Endothelial cell of umbilical vein (primary cell): ENCODE measurements around the gene TPRA1. TPM values are rescaled to one million over a fixed set of nuclear protein-coding genes. Genes with fewer than 3 reads are reported as not detected.

ENCODE experiments used
- BruUV-seq: library from RNA; stranded (reverse); fragments of 400-500 nt; replicated peaks from 2 replicates; lab custom pipeline; 2021; lab: Mats Ljungman, UMichigan
- CTCF ChIA-PET: fragments of 300-600, 350-600 bp; sonication (Branson Sonifier 250); formaldehyde crosslinking; loops from one replicate; lab custom pipeline; 2021; ENCODE audit warnings: antibody characterized with exemption, inconsistent platforms; lab: Charles Lee
- POLR2A ChIA-PET: fragments of 300-600, 350-600 bp; sonication (Branson Sonifier 250); formaldehyde crosslinking; loops from one replicate; lab custom pipeline; 2021; ENCODE audit warnings: antibody characterized with exemption, inconsistent platforms; lab: Charles Lee
- DNase-seq: peaks from one replicate; pipeline ENCODE4 v3.0.0-alpha.2; 2011; ENCODE audit warnings: low read depth, low spot score
- FAIRE-seq: peaks from 2 replicates; lab custom pipeline; 2011; peaks lifted over from hg19 to GRCh38; lab: Jason Lieb, UNC
- H2AFZ ChIP-seq: 2 replicates; pipeline ENCODE4 v1.6.0; 2012; ENCODE audit warnings: low read depth, low read length, control low read depth, inconsistent platforms
- H3K27ac ChIP-seq: 2 replicates; pipeline ENCODE4 v1.5.1; 2011; ENCODE audit warnings: low read depth, mild to moderate bottlenecking, control low read depth, low read length, moderate library complexity; ENCODE audit not compliant: insufficient read depth
- H3K27me3 ChIP-seq, 2 experiments: 2 replicates each; pipeline versions ENCODE4 v1.6.0 to v1.6.1; 2011; ENCODE audit warnings: low read length in 2 of 2, mixed read lengths in 1 of 2; ENCODE audit not compliant: control insufficient read depth in 2 of 2, insufficient read depth in 2 of 2
- H3K36me3 ChIP-seq, 2 experiments: 2 replicates in 1 of 2; 3 replicates in 1 of 2; pipeline ENCODE4 v1.5.1; 2011; ENCODE audit warnings: low read length in 2 of 2, mild to moderate bottlenecking in 1 of 2, moderate library complexity in 1 of 2; ENCODE audit not compliant: control insufficient read depth in 2 of 2, insufficient read depth in 2 of 2; ENCODE audit errors: extremely low read depth in 1 of 2
- H3K4me1 ChIP-seq: 3 replicates; pipeline ENCODE4 v1.5.1; 2011; ENCODE audit warnings: mild to moderate bottlenecking, low read length; ENCODE audit not compliant: control insufficient read depth, insufficient read depth; ENCODE audit errors: extremely low read depth
- H3K4me2 ChIP-seq: 2 replicates; pipeline ENCODE4 v1.6.1; 2011; ENCODE audit warnings: low read length, control low read depth, mixed read lengths; ENCODE audit not compliant: insufficient read depth
- H3K4me3 ChIP-seq, 3 experiments: fragments of 200-600 bp in 1 of 3; sonication (generic), shearing (Covaris generic) in 1 of 3; replicated peaks in 1 of 3; 2 replicates each; pipeline ENCODE4 v1.5.1; 2011 to 2016; ENCODE audit warnings: control low read depth in 3 of 3, low read length in 3 of 3, mild to moderate bottlenecking in 2 of 3, inconsistent platforms in 1 of 3, low read depth in 1 of 3, moderate library complexity in 1 of 3; ENCODE audit not compliant: insufficient read depth in 1 of 3
- H3K79me2 ChIP-seq: 2 replicates; pipeline ENCODE4 v1.6.0; 2012; ENCODE audit warnings: low read length, inconsistent platforms; ENCODE audit not compliant: control insufficient read depth, insufficient read depth
- H3K9ac ChIP-seq: replicated peaks from 2 replicates; pipeline ENCODE3; 2011; ENCODE audit warnings: low read length, control low read depth; ENCODE audit not compliant: insufficient read depth; ENCODE audit errors: extremely low read depth
- H3K9me1 ChIP-seq: replicated peaks from 3 replicates; pipeline ENCODE4 v1.6.0; 2011; ENCODE audit warnings: mild to moderate bottlenecking, low read length; ENCODE audit not compliant: control insufficient read depth, insufficient read depth; ENCODE audit errors: extremely low read depth
- H3K9me3 ChIP-seq: replicated peaks from 2 replicates; pipeline ENCODE4 v1.5.1; 2012; ENCODE audit warnings: low read length, inconsistent platforms; ENCODE audit not compliant: control insufficient read depth, insufficient read depth
- H4K20me1 ChIP-seq: replicated peaks from 2 replicates; pipeline ENCODE3; 2011; ENCODE audit warnings: mild to moderate bottlenecking, low read length; ENCODE audit not compliant: control insufficient read depth, insufficient read depth; ENCODE audit errors: extremely low read depth
- EZH2 ChIP-seq: IDR thresholded peaks from 2 replicates; pipeline ENCODE4 v1.6.1; 2012; ENCODE audit warnings: borderline replicate concordance, low read depth, mild to moderate bottlenecking, moderate library complexity, low read length, inconsistent platforms; ENCODE audit not compliant: severe bottlenecking
- FOS ChIP-seq: IDR thresholded peaks from 2 replicates; pipeline ENCODE4 v1.6.1; 2011; ENCODE audit warnings: mild to moderate bottlenecking, low read length, moderate library complexity, borderline replicate concordance; ENCODE audit not compliant: insufficient read depth
- GATA2 ChIP-seq: IDR thresholded peaks from 2 replicates; pipeline ENCODE4 v1.7.0; 2011; ENCODE audit warnings: low read depth, mild to moderate bottlenecking, moderate library complexity, mixed read lengths, low read length; ENCODE audit not compliant: insufficient read length, insufficient read depth
- JUN ChIP-seq: IDR thresholded peaks from 2 replicates; pipeline ENCODE4 v1.6.1; 2011; ENCODE audit warnings: borderline replicate concordance, low read depth; ENCODE audit not compliant: insufficient read length, insufficient read depth
- MYC ChIP-seq: IDR thresholded peaks from one replicate; pipeline ENCODE4 v1.6.1; 2011; ENCODE audit warnings: mild to moderate bottlenecking, low read depth, low read length
- POLR2A ChIP-seq: IDR thresholded peaks from 2 replicates; pipeline ENCODE4 v1.6.1; 2012; ENCODE audit warnings: low read depth, mild to moderate bottlenecking, control low read depth, low read length
- POLR2AphosphoS5 ChIP-seq: IDR thresholded peaks from 2 replicates; pipeline ENCODE4 v1.6.1; 2012; ENCODE audit warnings: low read depth, mild to moderate bottlenecking, control low read depth, low read length, moderate library complexity; ENCODE audit not compliant: insufficient read depth
- dilution Hi-C: fragments of 300-500 bp; cut with MboI; formaldehyde crosslinking; loops from one replicate; pipeline ENCODE4 v1.15.0; 2019; ENCODE audit warnings: low sequenced_read_pairs; ENCODE audit not compliant: extremely low pct_ligation_motif_present
- intact Hi-C: fragments of 100-400 bp; cut with micrococcal nuclease; formaldehyde crosslinking; loops from one replicate; pipeline ENCODE4 v1.10.0; 2022
- polyA plus RNA-seq, 4 experiments: library from polyadenylated mRNA; depleted of rRNA in 3 of 4; stranded (reverse) in 3 of 4; unstranded in 1 of 4; fragments of >200 nt; gene quantifications; 2 replicates each; pipeline versions ENCODE4 v1.2.1 to v1.2.3, GENCODE V29; 2011 to 2012; ENCODE audit warnings: missing spikeins in 1 of 4
- total RNA-seq: library from RNA; stranded (reverse); gene quantifications from 2 replicates; pipeline ENCODE4 v1.2.3, GENCODE V29; 2021
- TF ChIP-seq, protein P1 (sequence below), 2 donors: IDR thresholded peaks; 1 replicate in 1 of 2; 2 replicates in 1 of 2; pipeline ENCODE4 v1.5.1; 2011; ENCODE audit warnings: low read length in 2 of 2, mild to moderate bottlenecking in 2 of 2, moderate library complexity in 2 of 2, control low read depth in 1 of 2, inconsistent platforms in 1 of 2, low read depth in 1 of 2; ENCODE audit not compliant: insufficient read depth in 1 of 2; ENCODE audit errors: extremely low read depth in 1 of 2

TPRA1 gene
- total and polyA plus RNA-seq, 2 donors (not counting 3 experiments of a cell fraction or from before 2014, with no cell fraction given): 34.3 to 58.0 TPM

DNA sequence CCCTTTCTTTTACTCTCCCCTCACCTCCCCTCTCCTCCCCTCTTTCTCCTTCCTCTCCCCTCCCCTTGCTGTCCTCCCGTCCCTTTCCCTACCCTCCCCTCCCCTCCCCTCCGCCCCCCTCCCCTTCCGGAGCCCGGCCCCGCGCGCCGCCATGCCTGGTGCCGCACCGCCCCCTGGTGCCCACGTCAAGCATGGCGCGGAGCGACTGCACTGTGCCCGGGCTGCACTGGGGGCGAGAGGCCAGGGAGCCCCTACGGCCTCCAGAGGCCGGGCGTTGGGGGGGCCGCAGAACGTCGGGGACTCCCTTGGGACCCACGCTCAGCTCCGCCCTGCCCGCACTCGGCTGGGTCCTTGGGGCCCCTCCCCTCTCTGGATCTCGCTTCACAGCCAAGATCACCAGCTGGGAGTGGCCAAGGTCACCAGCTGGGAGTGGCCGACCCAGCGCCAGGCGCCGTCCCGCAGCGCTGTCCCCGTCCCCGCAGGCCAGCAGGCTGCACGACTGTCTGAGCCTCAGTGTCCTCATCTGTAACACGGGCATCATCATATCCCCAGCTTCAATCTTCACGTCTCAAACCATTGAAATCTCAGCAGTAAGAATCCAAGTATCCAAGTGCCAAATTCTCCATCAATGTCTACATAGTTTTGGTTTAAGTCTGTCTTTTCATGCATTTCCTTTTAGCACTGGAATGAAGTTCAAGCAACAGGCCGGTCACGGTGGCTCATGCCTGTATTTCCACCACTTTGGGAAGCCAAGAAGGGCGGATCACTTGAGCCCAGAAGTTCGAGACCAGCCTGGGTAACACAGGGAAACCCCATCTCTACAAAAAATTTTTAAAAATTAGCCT is 42.5 kb downstream of the TPRA1 start:
- H3K27ac ChIP-seq: no peak overlapping the region
- peak overlapping the region; percentile 99 for H2AFZ ChIP-seq
- peak; percentile 45 for DNase-seq
- peaks cover 3 to 5% of the 10 kb centered on the region in 2 experiments for H3K27me3 ChIP-seq
- H3K36me3 ChIP-seq: no peaks in the 10 kb centered on the region
- no peak for TF ChIP-seq MYC
- TF ChIP-seq EZH2: no peak
- TF ChIP-seq POLR2AphosphoS5: no peak
- no peak for TF ChIP-seq GATA2
- TF ChIP-seq FOS: no peak
- no peak for TF ChIP-seq POLR2A
- no peak for TF ChIP-seq JUN
- TF ChIP-seq, protein P1, sequence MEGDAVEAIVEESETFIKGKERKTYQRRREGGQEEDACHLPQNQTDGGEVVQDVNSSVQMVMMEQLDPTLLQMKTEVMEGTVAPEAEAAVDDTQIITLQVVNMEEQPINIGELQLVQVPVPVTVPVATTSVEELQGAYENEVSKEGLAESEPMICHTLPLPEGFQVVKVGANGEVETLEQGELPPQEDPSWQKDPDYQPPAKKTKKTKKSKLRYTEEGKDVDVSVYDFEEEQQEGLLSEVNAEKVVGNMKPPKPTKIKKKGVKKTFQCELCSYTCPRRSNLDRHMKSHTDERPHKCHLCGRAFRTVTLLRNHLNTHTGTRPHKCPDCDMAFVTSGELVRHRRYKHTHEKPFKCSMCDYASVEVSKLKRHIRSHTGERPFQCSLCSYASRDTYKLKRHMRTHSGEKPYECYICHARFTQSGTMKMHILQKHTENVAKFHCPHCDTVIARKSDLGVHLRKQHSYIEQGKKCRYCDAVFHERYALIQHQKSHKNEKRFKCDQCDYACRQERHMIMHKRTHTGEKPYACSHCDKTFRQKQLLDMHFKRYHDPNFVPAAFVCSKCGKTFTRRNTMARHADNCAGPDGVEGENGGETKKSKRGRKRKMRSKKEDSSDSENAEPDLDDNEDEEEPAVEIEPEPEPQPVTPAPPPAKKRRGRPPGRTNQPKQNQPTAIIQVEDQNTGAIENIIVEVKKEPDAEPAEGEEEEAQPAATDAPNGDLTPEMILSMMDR (IDR thresholded peaks at IDR 0.05; ENCODE audit: extremely low read depth in 1 of 2, insufficient read depth in 1 of 2, low read depth in 1 of 2, low read length in 2 of 2): peak; percentile 51 to 78
- POLR2A ChIA-PET: interaction anchor here (0.7 kb wide), 1 partner anchor 18 kb away, joined by 8 read pairs; no protein-coding TSS in a partner anchor
- FAIRE-seq: peak; percentile 72
- peak overlapping the region; percentile 90 for H3K4me2 ChIP-seq
- H3K4me3 ChIP-seq: peak overlapping the region; percentile 35 to 53 (median 42)
- dilution Hi-C loops (no loop called here), intact Hi-C loops (loop anchor here (1.0 to 10.0 kb wide), 2 partner anchors 173 to 566 kb away; no protein-coding TSS in a partner anchor)
- CTCF ChIA-PET: interaction anchor here (0.6 to 7.5 kb wide), 21 partner anchors 10 to 1029 kb away, joined by 3 to 75 read pairs (median 5); partner anchors contain the start of gene CHST13
- no peaks in the 10 kb centered on the region for H3K9me3 ChIP-seq
- H3K79me2 ChIP-seq: no peaks in the 10 kb centered on the region
- no peaks in the 10 kb centered on the region for H3K9me1 ChIP-seq
- peak overlapping the region; percentile 51 for H3K9ac ChIP-seq
- peaks cover 4% of the 10 kb centered on the region for H3K4me1 ChIP-seq
- BruUV-seq: no TSS peak
- H4K20me1 ChIP-seq: no peaks in the 10 kb centered on the region
